Epithelial cell of proximal tubule (primary cell): ENCODE data around the gene TAF9B. TPM values are rescaled to one million over a fixed set of nuclear protein-coding genes. Genes with fewer than 3 reads are reported as not detected.

ENCODE experiments used
- DNase-seq: peaks from one replicate; pipeline ENCODE4 v3.0.0-alpha.2; 2011; ENCODE audit warnings: low read depth
- H3K4me3 ChIP-seq: 2 replicates; pipeline ENCODE4 v1.5.1; 2011; ENCODE audit warnings: low read depth, mild to moderate bottlenecking, low read length
- total RNA-seq: library from RNA; depleted of rRNA; stranded (reverse); fragments of >200 nt; gene quantifications from 2 replicates; pipeline ENCODE4 v1.2.3, GENCODE V29; 2015
- TF ChIP-seq, protein P1 (sequence below): conservative IDR thresholded peaks from 2 replicates; pipeline ENCODE4 v1.5.1; 2012; ENCODE audit warnings: low read depth, mild to moderate bottlenecking, low read length

TAF9B gene
- total RNA-seq, 1 donor from 2014 or later: 18.6 TPM

- H3K4me3 ChIP-seq: no peak overlapping the region
- DNase-seq: no peak
- TF ChIP-seq, protein P1, sequence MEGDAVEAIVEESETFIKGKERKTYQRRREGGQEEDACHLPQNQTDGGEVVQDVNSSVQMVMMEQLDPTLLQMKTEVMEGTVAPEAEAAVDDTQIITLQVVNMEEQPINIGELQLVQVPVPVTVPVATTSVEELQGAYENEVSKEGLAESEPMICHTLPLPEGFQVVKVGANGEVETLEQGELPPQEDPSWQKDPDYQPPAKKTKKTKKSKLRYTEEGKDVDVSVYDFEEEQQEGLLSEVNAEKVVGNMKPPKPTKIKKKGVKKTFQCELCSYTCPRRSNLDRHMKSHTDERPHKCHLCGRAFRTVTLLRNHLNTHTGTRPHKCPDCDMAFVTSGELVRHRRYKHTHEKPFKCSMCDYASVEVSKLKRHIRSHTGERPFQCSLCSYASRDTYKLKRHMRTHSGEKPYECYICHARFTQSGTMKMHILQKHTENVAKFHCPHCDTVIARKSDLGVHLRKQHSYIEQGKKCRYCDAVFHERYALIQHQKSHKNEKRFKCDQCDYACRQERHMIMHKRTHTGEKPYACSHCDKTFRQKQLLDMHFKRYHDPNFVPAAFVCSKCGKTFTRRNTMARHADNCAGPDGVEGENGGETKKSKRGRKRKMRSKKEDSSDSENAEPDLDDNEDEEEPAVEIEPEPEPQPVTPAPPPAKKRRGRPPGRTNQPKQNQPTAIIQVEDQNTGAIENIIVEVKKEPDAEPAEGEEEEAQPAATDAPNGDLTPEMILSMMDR: no peak
Measured at GRCh38 chrX:78111140-78111931, 28.1 kb downstream of the TAF9B start.

DNA sequence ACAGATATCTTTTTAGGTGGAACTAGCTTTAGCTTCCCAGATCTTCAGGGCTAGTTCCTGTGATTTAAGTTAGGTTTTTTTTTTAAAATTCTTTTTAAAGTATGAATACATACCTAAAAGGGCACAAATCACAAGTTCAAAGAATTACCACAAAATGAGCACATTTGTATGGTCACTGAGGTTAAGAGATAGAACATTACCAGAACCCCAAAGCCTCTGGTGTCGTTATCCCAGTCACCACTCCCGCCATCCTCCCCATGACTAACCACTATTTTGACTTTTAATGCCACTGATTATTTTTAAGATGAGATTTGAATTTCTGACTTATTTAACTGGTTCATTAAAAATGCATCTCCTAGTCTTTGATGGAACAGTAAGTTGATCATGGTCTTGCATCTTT, 30.0 kb downstream of the TAF9B start:
- DNase-seq: no peak
- H3K4me3 ChIP-seq: peak overlapping the region; percentile 14
- TF ChIP-seq, protein P1: no peak

DNA sequence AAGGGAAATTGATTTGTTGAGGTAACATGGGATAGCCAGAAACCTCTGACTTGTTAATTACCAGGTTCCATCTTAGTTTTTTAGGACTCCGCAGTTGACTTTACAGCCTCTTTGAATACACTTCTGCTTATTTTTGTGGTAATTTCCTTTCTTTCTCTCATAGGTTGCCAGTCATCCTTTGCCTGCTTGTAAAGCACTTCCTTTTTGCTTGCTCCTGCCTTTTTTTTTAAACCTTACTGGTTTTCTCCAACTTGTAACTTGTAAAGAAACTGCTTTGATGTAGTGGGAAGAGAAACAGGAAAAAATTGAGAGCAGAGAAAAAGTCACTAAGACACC, 32.8 kb downstream of the TAF9B start:
- peak overlapping the region; percentile 95 for H3K4me3 ChIP-seq
- TF ChIP-seq, protein P1: no peak
- no peak for DNase-seq

DNA sequence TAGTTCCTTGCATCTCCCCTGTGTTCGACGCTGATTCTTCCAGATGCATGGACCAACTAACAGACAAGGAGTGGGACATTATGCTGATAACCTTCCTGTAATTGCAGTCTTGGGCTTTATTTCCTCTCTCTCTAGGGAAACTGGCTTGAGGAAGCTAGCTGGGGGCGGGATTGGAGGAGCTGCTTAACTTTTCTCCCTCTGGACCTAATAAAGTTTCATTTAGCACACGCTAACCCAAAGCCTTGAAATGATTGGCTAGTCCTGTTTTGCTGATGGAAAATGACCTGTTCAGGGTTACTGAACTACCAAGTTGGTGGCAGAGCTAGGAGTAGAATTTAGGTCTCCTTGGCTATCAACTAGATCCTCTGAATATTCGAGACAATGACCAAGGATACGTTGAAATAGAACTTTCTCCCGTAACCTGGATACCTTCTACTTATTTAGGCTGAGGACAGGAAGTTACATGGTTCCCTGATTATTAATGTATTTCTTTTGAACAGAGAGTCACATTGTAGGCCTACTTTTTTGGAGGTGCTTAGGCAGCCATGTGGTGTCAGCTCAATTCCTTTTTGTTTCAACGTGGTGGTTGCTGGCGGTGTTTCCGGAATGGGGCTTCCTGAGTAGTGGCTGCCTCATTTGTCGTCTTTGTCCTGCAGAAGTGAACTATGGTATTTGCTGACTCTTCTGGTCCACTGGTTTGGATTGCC, 33.4 kb downstream of the TAF9B start:
- H3K4me3 ChIP-seq: peak overlapping the region; percentile 95
- no peak for DNase-seq
- TF ChIP-seq, protein P1: no peak

GRCh38 chrX:78104447-78105176, 34.8 kb downstream of the TAF9B start:
- peak overlapping the region; percentile 95 for H3K4me3 ChIP-seq
- no peak for DNase-seq
- TF ChIP-seq, protein P1: no peak

DNA sequence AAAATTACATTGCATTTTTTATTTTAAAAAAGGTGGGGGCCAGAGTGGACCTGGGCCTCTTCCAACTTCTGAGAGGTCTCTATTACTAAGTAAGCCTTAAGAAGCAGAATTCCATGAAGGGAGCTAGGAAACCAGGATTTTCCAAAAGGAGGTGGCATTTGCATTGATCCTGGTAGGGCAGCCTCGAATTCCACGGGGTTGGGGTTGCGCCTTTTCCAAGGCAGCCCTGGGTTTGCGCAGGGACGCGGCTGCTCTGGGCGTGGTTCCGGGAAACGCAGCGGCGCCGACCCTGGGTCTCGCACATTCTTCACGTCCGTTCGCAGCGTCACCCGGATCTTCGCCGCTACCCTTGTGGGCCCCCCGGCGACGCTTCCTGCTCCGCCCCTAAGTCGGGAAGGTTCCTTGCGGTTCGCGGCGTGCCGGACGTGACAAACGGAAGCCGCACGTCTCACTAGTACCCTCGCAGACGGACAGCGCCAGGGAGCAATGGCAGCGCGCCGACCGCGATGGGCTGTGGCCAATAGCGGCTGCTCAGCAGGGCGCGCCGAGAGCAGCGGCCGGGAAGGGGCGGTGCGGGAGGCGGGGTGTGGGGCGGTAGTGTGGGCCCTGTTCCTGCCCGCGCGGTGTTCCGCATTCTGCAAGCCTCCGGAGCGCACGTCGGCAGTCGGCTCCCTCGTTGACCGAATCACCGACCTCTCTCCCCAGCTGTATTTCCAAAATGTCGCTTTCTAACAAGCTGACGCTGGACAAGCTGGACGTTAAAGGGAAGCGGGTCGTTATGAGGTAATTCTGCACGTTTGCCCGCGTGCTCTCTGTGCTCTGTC, 35.6 kb downstream of the TAF9B start, which contains the start of gene PGK1:
Gene PGK1 (plus strand): TSS at position 626 of the 824 bp plus-strand sequence. CDS start 93 bp downstream, at position 719.
- H3K4me3 ChIP-seq: peak within 1 kb of the TSS; percentile 95
- no peak for DNase-seq
- TF ChIP-seq, protein P1: no peak
